WERI-Rb-1 (cell line): ENCODE data around the gene OR52W1.
"Not testable (repeated sequence)": the region's sequence is repeated elsewhere in the genome, so short reads cannot be mapped to it uniquely, and the experiment has no call there.

Source experiments
- DNase-seq: peaks from one replicate; pipeline ENCODE4 v3.0.0-alpha.2; 2020
- H3K27ac ChIP-seq: fragments of 250-450 bp; sonication (Bioruptor Pico); 2 replicates; pipeline ENCODE4 v1.5.1; 2020; ENCODE audit warnings: mild to moderate bottlenecking, moderate library complexity
- H3K27me3 ChIP-seq: fragments of 250-450 bp; sonication (Bioruptor Pico); 2 replicates; pipeline ENCODE4 v1.5.1; 2021; ENCODE audit warnings: mild to moderate bottlenecking, low read depth, moderate library complexity; ENCODE audit not compliant: insufficient read depth, severe bottlenecking
- H3K36me3 ChIP-seq: fragments of 250-450 bp; sonication (Bioruptor Pico); 2 replicates; pipeline ENCODE4 v1.5.1; 2020; ENCODE audit warnings: mild to moderate bottlenecking, moderate library complexity
- H3K4me3 ChIP-seq: 2 replicates; pipeline ENCODE4 v1.5.1; 2011; ENCODE audit warnings: low read depth, mild to moderate bottlenecking, control low read depth, low read length
- H3K9me3 ChIP-seq: fragments of 250-450 bp; sonication (Bioruptor Pico); 2 replicates; pipeline ENCODE4 v1.5.1; 2021; ENCODE audit warnings: mild to moderate bottlenecking, moderate library complexity; ENCODE audit not compliant: severe bottlenecking
- CTCF ChIP-seq: IDR thresholded peaks from 2 replicates; pipeline ENCODE4 v1.5.1; 2011; ENCODE audit warnings: low read depth, mild to moderate bottlenecking, control low read depth, inconsistent platforms, low read length

Gene OR52W1

GRCh38 chr11:6238902-6239301 is 39.9 kb downstream of the OR52W1 start, which contains the start of gene CNGA4:
Gene CNGA4, plus strand, starts transcription at chr11:6239089. Its CDS starts 118 bp downstream, at chr11:6239207.
- DNase-seq: no peak
- no peak for TF ChIP-seq CTCF

GRCh38 chr11:6240139-6240538 is 41.1 kb downstream of the OR52W1 start:
- no peaks in the 10 kb centered on the region for H3K36me3 ChIP-seq
- TF ChIP-seq CTCF: no peak
- H3K27me3 ChIP-seq: peaks cover 3% of the 10 kb centered on the region
- no peaks in the 10 kb centered on the region for H3K9me3 ChIP-seq
- no peak for DNase-seq
- no peak overlapping the region for H3K27ac ChIP-seq
- no peak overlapping the region for H3K4me3 ChIP-seq

More at GRCh38 chr11:6238902-6239301, 39.9 kb downstream of the OR52W1 start, which contains the start of gene CNGA4:
- Histone ChIP-seq H3K27ac (no peak within 1 kb of the TSS), H3K27me3 (peaks cover 3% of the 10 kb centered on the region), H3K9me3 (no peaks in the 10 kb centered on the region), H3K36me3 (no peaks in the 10 kb centered on the region), H3K4me3 (no peak within 1 kb of the TSS)

- Histone ChIP-seq H3K27me3 (peaks cover 3% of the 10 kb centered on the region), H3K4me3 (no peak overlapping the region), H3K36me3 (no peaks in the 10 kb centered on the region), H3K27ac (no peak overlapping the region), H3K9me3 (no peaks in the 10 kb centered on the region)
- DNase-seq: no peak
- no peak for TF ChIP-seq CTCF
These were observed 41.8 kb downstream of the OR52W1 start for GRCh38 chr11:6240781-6241180.

- no peak overlapping the region for H3K27ac ChIP-seq
- peaks cover 3% of the 10 kb centered on the region for H3K27me3 ChIP-seq
- no peaks in the 10 kb centered on the region for H3K36me3 ChIP-seq
- no peaks in the 10 kb centered on the region for H3K9me3 ChIP-seq
- no peak for TF ChIP-seq CTCF
- H3K4me3 ChIP-seq: no peak overlapping the region
- DNase-seq: no peak
These were observed 42.3 kb downstream of the OR52W1 start for GRCh38 chr11:6241316-6241715.

- no peak overlapping the region for H3K4me3 ChIP-seq
- TF ChIP-seq CTCF: no peak
- H3K27ac ChIP-seq: no peak overlapping the region
- no peaks in the 10 kb centered on the region for H3K9me3 ChIP-seq
- no peaks in the 10 kb centered on the region for H3K36me3 ChIP-seq
- no peak for DNase-seq
- no peaks in the 10 kb centered on the region for H3K27me3 ChIP-seq
These were observed 46.5 kb downstream of the OR52W1 start for GRCh38 chr11:6245536-6245935.

GRCh38 chr11:6248248-6248647 is 49.2 kb downstream of the OR52W1 start:
- H3K36me3 ChIP-seq: no peaks in the 10 kb centered on the region
- DNase-seq: no peak
- no peak for TF ChIP-seq CTCF
- no peak overlapping the region for H3K4me3 ChIP-seq
- H3K9me3 ChIP-seq: no peaks in the 10 kb centered on the region
- no peaks in the 10 kb centered on the region for H3K27me3 ChIP-seq
- no peak overlapping the region for H3K27ac ChIP-seq

GRCh38 chr11:6248897-6249296 is 49.9 kb downstream of the OR52W1 start:
- H3K4me3 ChIP-seq, H3K9me3 ChIP-seq, H3K36me3 ChIP-seq, H3K27me3 ChIP-seq, DNase-seq, H3K27ac ChIP-seq: not testable (repeated sequence)
